ENCODE results near the gene CLSTN1. TPM values are rescaled to one million over a fixed set of nuclear protein-coding genes. Genes with fewer than 3 reads are reported as not detected.

Gene CLSTN1
- total RNA-seq, 2 experiments from 2014 or later, result 29.3 to 29.9 TPM

- no peaks in the 10 kb centered on the region for H3K9me3 Mint-ChIP-seq
- no peak for TF ChIP-seq CTCF (IDR thresholded peaks at IDR 0.05)
- no peak overlapping the region for H3K27ac Mint-ChIP-seq
- no peaks in the 10 kb centered on the region for H3K36me3 Mint-ChIP-seq (ENCODE audit: low read depth)
- DNase-seq (no peak), ATAC-seq (no peak)
- no peaks in the 10 kb centered on the region for H3K27me3 Mint-ChIP-seq
- intact Hi-C loops (cut with micrococcal nuclease), result loop anchor here (10.0 kb wide), 1 partner anchor 164 kb away; the partner anchor contains the start of gene UBE4B
- CTCF ChIA-PET, result interaction anchor here (1.7 to 13.0 kb wide), 3 partner anchors 76 to 244 kb away, joined by 3 to 273 read pairs (median 28); no protein-coding TSS in a partner anchor
- H3K4me1 Mint-ChIP-seq (ENCODE audit: low read depth), result peaks cover 4% of the 10 kb centered on the region
- POLR2A ChIA-PET, result interaction anchor here (1.1 kb wide), 1 partner anchor 47 kb away, joined by 4 read pairs; no protein-coding TSS in a partner anchor
- H3K4me3 Mint-ChIP-seq, result no peak overlapping the region
Observed at GRCh38 chr1:9871021-9871420, 47.3 kb upstream of the CLSTN1 start.

GRCh38 chr1:9870572-9870971 is 46.8 kb upstream of the CLSTN1 start:
- Mint-ChIP-seq H3K9me3 (no peaks in the 10 kb centered on the region), H3K27ac (no peak overlapping the region), H3K36me3 (ENCODE audit: low read depth) (no peaks in the 10 kb centered on the region), H3K4me3 (no peak overlapping the region), H3K27me3 (no peaks in the 10 kb centered on the region), H3K4me1 (ENCODE audit: low read depth) (peaks cover 4% of the 10 kb centered on the region)
- CTCF ChIA-PET, result interaction anchor here (1.7 to 13.0 kb wide), 3 partner anchors 76 to 243 kb away, joined by 3 to 273 read pairs (median 28); no protein-coding TSS in a partner anchor
- no peak for TF ChIP-seq CTCF (IDR thresholded peaks at IDR 0.05)
- POLR2A ChIA-PET, result interaction anchor here (1.1 kb wide), 1 partner anchor 48 kb away, joined by 4 read pairs; no protein-coding TSS in a partner anchor
- ATAC-seq, result no peak
- intact Hi-C loops (cut with micrococcal nuclease), result loop anchor here (10.0 kb wide), 1 partner anchor 164 kb away; the partner anchor contains the start of gene UBE4B
- DNase-seq, result no peak

- no peaks in the 10 kb centered on the region for H3K27me3 Mint-ChIP-seq
- no peak for TF ChIP-seq CTCF (IDR thresholded peaks at IDR 0.05)
- peaks cover under 1% of the 10 kb centered on the region for H3K4me1 Mint-ChIP-seq (ENCODE audit: low read depth)
- ATAC-seq (no peak), DNase-seq (no peak)
- H3K36me3 Mint-ChIP-seq (ENCODE audit: low read depth), result no peaks in the 10 kb centered on the region
- no peaks in the 10 kb centered on the region for H3K9me3 Mint-ChIP-seq
- no peak overlapping the region for H3K27ac Mint-ChIP-seq
- ChIA-PET CTCF (interaction anchor here (1.4 to 13.0 kb wide), 6 partner anchors 72 to 254 kb away, joined by 3 to 273 read pairs (median 12); no protein-coding TSS in a partner anchor), POLR2A (interaction anchor here (0.6 to 1.1 kb wide), 2 partner anchors 49 to 94 kb away, joined by 3 to 4 read pairs; no protein-coding TSS in a partner anchor)
- no peak overlapping the region for H3K4me3 Mint-ChIP-seq
- intact Hi-C loops (cut with micrococcal nuclease), result loop anchor here (5.0 to 10.0 kb wide), 2 partner anchors 165 to 243 kb away; partner anchors contain the start of gene UBE4B
Observed at GRCh38 chr1:9869831-9870251, 46.1 kb upstream of the CLSTN1 start.

GRCh38 chr1:9868244-9868590 is 44.5 kb upstream of the CLSTN1 start:
- POLR2A ChIA-PET, result interaction anchor here (0.6 to 1.1 kb wide), 4 partner anchors 48 to 273 kb away, joined by 3 to 5 read pairs (median 3); no protein-coding TSS in a partner anchor
- DNase-seq, result no peak
- Mint-ChIP-seq H3K4me1 (ENCODE audit: low read depth) (no peaks in the 10 kb centered on the region), H3K27me3 (no peaks in the 10 kb centered on the region), H3K4me3 (no peak overlapping the region), H3K27ac (no peak overlapping the region), H3K36me3 (ENCODE audit: low read depth) (no peaks in the 10 kb centered on the region), H3K9me3 (no peaks in the 10 kb centered on the region)
- intact Hi-C loops (cut with micrococcal nuclease), result loop anchor here (5.0 kb wide), 1 partner anchor 241 kb away; no protein-coding TSS in a partner anchor
- TF ChIP-seq CTCF (IDR thresholded peaks at IDR 0.05), result no peak
- CTCF ChIA-PET, result interaction anchor here (0.9 to 13.0 kb wide), 27 partner anchors 8 to 279 kb away, joined by 3 to 273 read pairs (median 5); no protein-coding TSS in a partner anchor
- ATAC-seq, result no peak

All from activated CD8-positive, alpha-beta T cell treated with anti-CD3 and anti-CD28 coated beads for 36 hours (primary cell).